ENCODE results near the gene OPA3. TPM values are rescaled to one million over a fixed set of nuclear protein-coding genes. Genes with fewer than 3 reads are reported as not detected.

OPA3 gene
- total RNA-seq, 1 donor from 2014 or later: 14.8 TPM

GRCh38 chr19:45526143-45526542, 58.5 kb downstream of the OPA3 start:
- no peak overlapping the region for H3K4me3 Mint-ChIP-seq
- DNase-seq (ENCODE audit: low read depth, low spot score): peak; percentile 44
- peaks cover 39% of the 10 kb centered on the region for H3K27me3 Mint-ChIP-seq (ENCODE audit: low read depth)
- H3K36me3 Mint-ChIP-seq (ENCODE audit: low read depth): peaks cover 9% of the 10 kb centered on the region
- H3K4me1 Mint-ChIP-seq: peaks cover 22% of the 10 kb centered on the region
- TF ChIP-seq CTCF (conservative IDR thresholded peaks at IDR 0.05): no peak
- H3K9me3 Mint-ChIP-seq: no peaks in the 10 kb centered on the region
- H3K27ac Mint-ChIP-seq (ENCODE audit: unreplicated experiment): no peak overlapping the region

- H3K4me3 Mint-ChIP-seq: no peak overlapping the region
- no peak overlapping the region for H3K27ac Mint-ChIP-seq (ENCODE audit: unreplicated experiment)
- peaks cover 9% of the 10 kb centered on the region for H3K36me3 Mint-ChIP-seq (ENCODE audit: low read depth)
- H3K4me1 Mint-ChIP-seq: peaks cover 22% of the 10 kb centered on the region
- peaks cover 27% of the 10 kb centered on the region for H3K27me3 Mint-ChIP-seq (ENCODE audit: low read depth)
- TF ChIP-seq CTCF (conservative IDR thresholded peaks at IDR 0.05): no peak
- no peak for DNase-seq (ENCODE audit: low read depth, low spot score)
- H3K9me3 Mint-ChIP-seq: no peaks in the 10 kb centered on the region
These were observed 60.0 kb downstream of the OPA3 start for GRCh38 chr19:45524575-45525129.

- peak overlapping the region; percentile 54 for H3K4me3 Mint-ChIP-seq
- peaks cover 9% of the 10 kb centered on the region for H3K36me3 Mint-ChIP-seq (ENCODE audit: low read depth)
- peak; percentile 88 for TF ChIP-seq CTCF (conservative IDR thresholded peaks at IDR 0.05)
- H3K4me1 Mint-ChIP-seq: peaks cover 18% of the 10 kb centered on the region
- H3K27me3 Mint-ChIP-seq (ENCODE audit: low read depth): peaks cover 18% of the 10 kb centered on the region
- no peak overlapping the region for H3K27ac Mint-ChIP-seq (ENCODE audit: unreplicated experiment)
- DNase-seq (ENCODE audit: low read depth, low spot score): peak; percentile 67
- H3K9me3 Mint-ChIP-seq: no peaks in the 10 kb centered on the region
These were observed 60.9 kb downstream of the OPA3 start for GRCh38 chr19:45523642-45524256.

- no peak for DNase-seq (ENCODE audit: low read depth, low spot score)
- H3K27me3 Mint-ChIP-seq (ENCODE audit: low read depth): peaks cover 4% of the 10 kb centered on the region
- peaks cover 9% of the 10 kb centered on the region for H3K36me3 Mint-ChIP-seq (ENCODE audit: low read depth)
- H3K4me3 Mint-ChIP-seq: no peak overlapping the region
- no peak overlapping the region for H3K27ac Mint-ChIP-seq (ENCODE audit: unreplicated experiment)
- H3K9me3 Mint-ChIP-seq: no peaks in the 10 kb centered on the region
- no peak for TF ChIP-seq CTCF (conservative IDR thresholded peaks at IDR 0.05)
- peaks cover 5% of the 10 kb centered on the region for H3K4me1 Mint-ChIP-seq
These were observed 62.3 kb downstream of the OPA3 start for GRCh38 chr19:45522010-45522941.

- DNase-seq (ENCODE audit: low read depth, low spot score): no peak
- Mint-ChIP-seq H3K27ac (ENCODE audit: unreplicated experiment) (no peak overlapping the region), H3K27me3 (ENCODE audit: low read depth) (no peaks in the 10 kb centered on the region), H3K9me3 (no peaks in the 10 kb centered on the region), H3K4me1 (peaks cover 4% of the 10 kb centered on the region), H3K36me3 (ENCODE audit: low read depth) (peaks cover under 1% of the 10 kb centered on the region), H3K4me3 (no peak overlapping the region)
- TF ChIP-seq CTCF (conservative IDR thresholded peaks at IDR 0.05): no peak
These were observed 66.2 kb downstream of the OPA3 start for GRCh38 chr19:45518469-45518826.

Data from neural crest cell (in vitro differentiated cells).